Sigmoid colon (tissue), 4 donors: ENCODE results near the gene POU2F2.

Source experiments
- EP300 ChIP-seq, 4 donors: sonication (generic); formaldehyde crosslinking; IDR thresholded peaks; one replicate each; pipeline ENCODE4 v1.6.1; 2017; ENCODE audit warnings: antibody characterized with exemption in 4 of 4
- POLR2A ChIP-seq, 2 donors: fragments of 450-650 bp; IDR thresholded peaks; one replicate each; pipeline ENCODE4 v1.6.1; 2016; ENCODE audit warnings: antibody characterized with exemption in 2 of 2, mild to moderate bottlenecking in 2 of 2, moderate library complexity in 2 of 2
- TF ChIP-seq, protein P1 (sequence below), 4 experiments: fragments of 450-650 bp in 3 of 4; fragments of 200-600 bp in 1 of 4; IDR thresholded peaks; one replicate each; pipeline ENCODE4 v1.5.1; 2016 to 2019; ENCODE audit warnings: antibody characterized with exemption in 4 of 4, mild to moderate bottlenecking in 3 of 4, moderate library complexity in 2 of 4

GRCh38 chr19:42065511-42065910, 66.7 kb downstream of the POU2F2 start:
- TF ChIP-seq, protein P1, sequence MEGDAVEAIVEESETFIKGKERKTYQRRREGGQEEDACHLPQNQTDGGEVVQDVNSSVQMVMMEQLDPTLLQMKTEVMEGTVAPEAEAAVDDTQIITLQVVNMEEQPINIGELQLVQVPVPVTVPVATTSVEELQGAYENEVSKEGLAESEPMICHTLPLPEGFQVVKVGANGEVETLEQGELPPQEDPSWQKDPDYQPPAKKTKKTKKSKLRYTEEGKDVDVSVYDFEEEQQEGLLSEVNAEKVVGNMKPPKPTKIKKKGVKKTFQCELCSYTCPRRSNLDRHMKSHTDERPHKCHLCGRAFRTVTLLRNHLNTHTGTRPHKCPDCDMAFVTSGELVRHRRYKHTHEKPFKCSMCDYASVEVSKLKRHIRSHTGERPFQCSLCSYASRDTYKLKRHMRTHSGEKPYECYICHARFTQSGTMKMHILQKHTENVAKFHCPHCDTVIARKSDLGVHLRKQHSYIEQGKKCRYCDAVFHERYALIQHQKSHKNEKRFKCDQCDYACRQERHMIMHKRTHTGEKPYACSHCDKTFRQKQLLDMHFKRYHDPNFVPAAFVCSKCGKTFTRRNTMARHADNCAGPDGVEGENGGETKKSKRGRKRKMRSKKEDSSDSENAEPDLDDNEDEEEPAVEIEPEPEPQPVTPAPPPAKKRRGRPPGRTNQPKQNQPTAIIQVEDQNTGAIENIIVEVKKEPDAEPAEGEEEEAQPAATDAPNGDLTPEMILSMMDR (IDR thresholded peaks at IDR 0.05): no peak
- TF ChIP-seq EP300 (IDR thresholded peaks at IDR 0.05): no peak
- no peak for TF ChIP-seq POLR2A (IDR thresholded peaks at IDR 0.05)
